K562 (cell line): ENCODE results near the gene AMN1. TPM values are rescaled to one million over a fixed set of nuclear protein-coding genes. Genes with fewer than 3 reads are reported as not detected.

Source experiments
- ATF3 ChIP-seq, 2 experiments: fragments of 450-650 bp in 1 of 2; sonication (generic) in 1 of 2; formaldehyde crosslinking in 1 of 2; IDR thresholded peaks in 1 of 2; conservative IDR thresholded peaks in 1 of 2; 2 replicates each; pipeline versions ENCODE4 v1.6.1 to v1.8.1; 2016 to 2023; ENCODE audit warnings: mild to moderate bottlenecking in 2 of 2, moderate library complexity in 2 of 2, inconsistent platforms in 1 of 2, missing genetic modification reagents in 1 of 2
- BCOR ChIP-seq: fragments of 450-650 bp; IDR thresholded peaks from 2 replicates; pipeline ENCODE4 v1.6.1; 2016
- CBX8 ChIP-seq: fragments of 200-600 bp; sonication (generic); IDR thresholded peaks from 2 replicates; pipeline ENCODE4 v1.6.1; 2012; ENCODE audit warnings: borderline replicate concordance, mixed run types, low read depth, mild to moderate bottlenecking, moderate library complexity, mixed read lengths, low read length, control low read depth, inconsistent platforms; ENCODE audit not compliant: poor library complexity, severe bottlenecking; ENCODE audit errors: extremely low read depth
- IRF1 ChIP-seq: sonication (generic); formaldehyde crosslinking; IDR thresholded peaks from 2 replicates; pipeline ENCODE4 v1.8.0; 2022; ENCODE audit warnings: missing genetic modification reagents, mild to moderate bottlenecking, borderline replicate concordance
- NELFE ChIP-seq: IDR thresholded peaks from 2 replicates; pipeline ENCODE4 v1.6.1; 2011; ENCODE audit warnings: mild to moderate bottlenecking; ENCODE audit not compliant: insufficient read depth, insufficient read length
- REST ChIP-seq, 2 experiments: fragments of 450-650 bp; formaldehyde crosslinking in 1 of 2; IDR thresholded peaks; 2 replicates each; pipeline versions ENCODE4 v1.4.0 to v1.6.1; 2014 to 2020; ENCODE audit warnings: mild to moderate bottlenecking in 2 of 2, borderline replicate concordance in 1 of 2, low read depth in 1 of 2
- RNF2 ChIP-seq: sonication (generic); IDR thresholded peaks from 2 replicates; pipeline ENCODE4 v1.6.1; 2016
- RNF219 ChIP-seq: fragments of 250-450 bp; sonication (Bioruptor Pico); IDR thresholded peaks from 2 replicates; pipeline ENCODE4 v1.5.0; 2022; ENCODE audit warnings: mild to moderate bottlenecking
- TCF3 ChIP-seq: sonication (generic); formaldehyde crosslinking; IDR thresholded peaks from 2 replicates; pipeline ENCODE4 v1.4.0; 2020; ENCODE audit warnings: mild to moderate bottlenecking, missing genetic modification reagents
- TFAP4 ChIP-seq: sonication (generic); formaldehyde crosslinking; IDR thresholded peaks from 2 replicates; pipeline ENCODE4 v1.8.0; 2022; ENCODE audit warnings: missing genetic modification reagents, mild to moderate bottlenecking, moderate library complexity, borderline replicate concordance
- ZNF217 ChIP-seq: sonication (generic); formaldehyde crosslinking; IDR thresholded peaks from 2 replicates; pipeline ENCODE4 v1.8.0; 2022; ENCODE audit warnings: mild to moderate bottlenecking, missing genetic modification reagents
- polyA plus RNA-seq, 8 experiments: library from polyadenylated mRNA; depleted of rRNA in 4 of 8; stranded (reverse) in 5 of 8; unstranded in 3 of 8; fragments of >200 nt; fragmentation: Nextera tagmentation in 2 of 8; fragmentation: Illumina TruSeq in 1 of 8; extraction: Ambion mirVana in 2 of 8; extraction: Trizol in 1 of 8; gene quantifications; 2 replicates each; pipeline versions ENCODE4 v1.2.1 to v1.2.3, GENCODE V29; 2011 to 2014; ENCODE audit warnings: inconsistent platforms in 1 of 8, missing spikeins in 1 of 8
- total RNA-seq, 7 experiments: library from RNA; depleted of rRNA in 6 of 7; stranded (reverse); fragments of >200 nt in 6 of 7; fragmentation: Illumina TruSeq in 2 of 7; extraction: Trizol in 2 of 7; gene quantifications; 2 replicates each; pipeline versions ENCODE4 v1.2.1 to v1.2.3, GENCODE V29; 2011 to 2021; ENCODE audit warnings: low replicate concordance in 1 of 7

Gene AMN1
- total and polyA plus RNA-seq, 9 of the 15 experiments (the other 6 are each of a cell fraction or from before 2014, with no cell fraction given): 5.2 to 27.6 (median 13.0) TPM

- TF ChIP-seq RNF219 (no peak), ZNF217 (CRISPR knock-in tag) (no peak), REST (IDR thresholded peaks at IDR 0.05; ENCODE audit: borderline replicate concordance) (peak; percentile 45), REST (CRISPR knock-in tag; IDR thresholded peaks at IDR 0.05; ENCODE audit: low read depth) (no peak), NELFE (no peak), RNF2 (no peak), TCF3 (no peak), CBX8 (no peak), TFAP4 (no peak), IRF1 (no peak), ATF3 (IDR thresholded peaks at IDR 0.05) (no peak), ATF3 (CRISPR knock-in tag; conservative IDR thresholded peaks at IDR 0.05) (0 out of 2 replicates have a peak, but pooled peaks have one; percentile 26), BCOR (no peak)
Observed at GRCh38 chr12:31728289-31728916, 418 bp downstream of the AMN1 start (continued).
